ENCODE data around the gene FOXN3.

GRCh38 chr14:89330236-89331002, 86.6 kb downstream of the FOXN3 start:
- TF ChIP-seq, protein P1, sequence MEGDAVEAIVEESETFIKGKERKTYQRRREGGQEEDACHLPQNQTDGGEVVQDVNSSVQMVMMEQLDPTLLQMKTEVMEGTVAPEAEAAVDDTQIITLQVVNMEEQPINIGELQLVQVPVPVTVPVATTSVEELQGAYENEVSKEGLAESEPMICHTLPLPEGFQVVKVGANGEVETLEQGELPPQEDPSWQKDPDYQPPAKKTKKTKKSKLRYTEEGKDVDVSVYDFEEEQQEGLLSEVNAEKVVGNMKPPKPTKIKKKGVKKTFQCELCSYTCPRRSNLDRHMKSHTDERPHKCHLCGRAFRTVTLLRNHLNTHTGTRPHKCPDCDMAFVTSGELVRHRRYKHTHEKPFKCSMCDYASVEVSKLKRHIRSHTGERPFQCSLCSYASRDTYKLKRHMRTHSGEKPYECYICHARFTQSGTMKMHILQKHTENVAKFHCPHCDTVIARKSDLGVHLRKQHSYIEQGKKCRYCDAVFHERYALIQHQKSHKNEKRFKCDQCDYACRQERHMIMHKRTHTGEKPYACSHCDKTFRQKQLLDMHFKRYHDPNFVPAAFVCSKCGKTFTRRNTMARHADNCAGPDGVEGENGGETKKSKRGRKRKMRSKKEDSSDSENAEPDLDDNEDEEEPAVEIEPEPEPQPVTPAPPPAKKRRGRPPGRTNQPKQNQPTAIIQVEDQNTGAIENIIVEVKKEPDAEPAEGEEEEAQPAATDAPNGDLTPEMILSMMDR (IDR thresholded peaks at IDR 0.05; ENCODE audit: poor library complexity, severe bottlenecking) = no peak
- TF ChIP-seq EP300 (conservative IDR thresholded peaks at IDR 0.05; ENCODE audit: poor library complexity, severe bottlenecking) (no peak), POLR2AphosphoS5 (IDR thresholded peaks at IDR 0.05) (no peak), RAD21 (conservative IDR thresholded peaks at IDR 0.05) (no peak), EZH2 (IDR thresholded peaks at IDR 0.05; ENCODE audit: borderline replicate concordance, insufficient read depth, low read length, poor library complexity, severe bottlenecking) (no peak), TAF1 (IDR thresholded peaks at IDR 0.05; ENCODE audit: low read depth) (no peak), MXI1 (conservative IDR thresholded peaks at IDR 0.05; ENCODE audit: poor library complexity, severe bottlenecking) (no peak), SMC3 (conservative IDR thresholded peaks at IDR 0.05; ENCODE audit: poor library complexity) (no peak)
- TF ChIP-seq, protein P2, sequence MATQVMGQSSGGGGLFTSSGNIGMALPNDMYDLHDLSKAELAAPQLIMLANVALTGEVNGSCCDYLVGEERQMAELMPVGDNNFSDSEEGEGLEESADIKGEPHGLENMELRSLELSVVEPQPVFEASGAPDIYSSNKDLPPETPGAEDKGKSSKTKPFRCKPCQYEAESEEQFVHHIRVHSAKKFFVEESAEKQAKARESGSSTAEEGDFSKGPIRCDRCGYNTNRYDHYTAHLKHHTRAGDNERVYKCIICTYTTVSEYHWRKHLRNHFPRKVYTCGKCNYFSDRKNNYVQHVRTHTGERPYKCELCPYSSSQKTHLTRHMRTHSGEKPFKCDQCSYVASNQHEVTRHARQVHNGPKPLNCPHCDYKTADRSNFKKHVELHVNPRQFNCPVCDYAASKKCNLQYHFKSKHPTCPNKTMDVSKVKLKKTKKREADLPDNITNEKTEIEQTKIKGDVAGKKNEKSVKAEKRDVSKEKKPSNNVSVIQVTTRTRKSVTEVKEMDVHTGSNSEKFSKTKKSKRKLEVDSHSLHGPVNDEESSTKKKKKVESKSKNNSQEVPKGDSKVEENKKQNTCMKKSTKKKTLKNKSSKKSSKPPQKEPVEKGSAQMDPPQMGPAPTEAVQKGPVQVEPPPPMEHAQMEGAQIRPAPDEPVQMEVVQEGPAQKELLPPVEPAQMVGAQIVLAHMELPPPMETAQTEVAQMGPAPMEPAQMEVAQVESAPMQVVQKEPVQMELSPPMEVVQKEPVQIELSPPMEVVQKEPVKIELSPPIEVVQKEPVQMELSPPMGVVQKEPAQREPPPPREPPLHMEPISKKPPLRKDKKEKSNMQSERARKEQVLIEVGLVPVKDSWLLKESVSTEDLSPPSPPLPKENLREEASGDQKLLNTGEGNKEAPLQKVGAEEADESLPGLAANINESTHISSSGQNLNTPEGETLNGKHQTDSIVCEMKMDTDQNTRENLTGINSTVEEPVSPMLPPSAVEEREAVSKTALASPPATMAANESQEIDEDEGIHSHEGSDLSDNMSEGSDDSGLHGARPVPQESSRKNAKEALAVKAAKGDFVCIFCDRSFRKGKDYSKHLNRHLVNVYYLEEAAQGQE (IDR thresholded peaks at IDR 0.05; ENCODE audit: borderline replicate concordance) = no peak

Measured in neural cell (in vitro differentiated cells).